HepG2 (cell line): ENCODE results near the gene ARL16. TPM values are rescaled to one million over a fixed set of nuclear protein-coding genes. Genes with fewer than 3 reads are reported as not detected.

Experiments used
- CBX5 ChIP-seq: sonication (generic); formaldehyde crosslinking; IDR thresholded peaks from 2 replicates; pipeline ENCODE4 v1.4.0; 2020; ENCODE audit warnings: missing genetic modification reagents, borderline replicate concordance
- CSRNP1 ChIP-seq: sonication (generic); formaldehyde crosslinking; IDR thresholded peaks from 2 replicates; pipeline ENCODE4 v1.8.1; 2023; ENCODE audit warnings: mild to moderate bottlenecking, missing genetic modification reagents
- HDAC1 ChIP-seq: sonication (generic); formaldehyde crosslinking; IDR thresholded peaks from 2 replicates; pipeline ENCODE4 v1.5.1; 2020; ENCODE audit warnings: mild to moderate bottlenecking, missing genetic modification reagents
- HIC2 ChIP-seq: sonication (generic); formaldehyde crosslinking; IDR thresholded peaks from 2 replicates; pipeline ENCODE4 v1.9.0; 2022; ENCODE audit warnings: low read depth, missing genetic modification reagents
- KLF16 ChIP-seq, 2 experiments: sonication (generic) in 1 of 2; formaldehyde crosslinking in 1 of 2; IDR thresholded peaks; 2 replicates each; pipeline versions ENCODE4 v1.6.1 to v1.8.0; 2016 to 2023; ENCODE audit warnings: missing genetic modification reagents in 2 of 2, missing compliant biosample characterization in 1 of 2
- SIN3B ChIP-seq: fragments of 150-350 bp; IDR thresholded peaks from 2 replicates; pipeline ENCODE4 v1.6.1; 2014; ENCODE audit warnings: low read length
- SNAI1 ChIP-seq: sonication (generic); formaldehyde crosslinking; IDR thresholded peaks from 2 replicates; pipeline ENCODE4 v1.5.0; 2020; ENCODE audit warnings: mild to moderate bottlenecking, missing genetic modification reagents, borderline replicate concordance
- ZBTB42 ChIP-seq: sonication (generic); formaldehyde crosslinking; IDR thresholded peaks from 2 replicates; pipeline ENCODE4 v1.5.0; 2020; ENCODE audit warnings: mild to moderate bottlenecking, missing genetic modification reagents
- ZKSCAN5 ChIP-seq: sonication (generic); formaldehyde crosslinking; IDR thresholded peaks from 2 replicates; pipeline ENCODE4 v1.5.1; 2020; ENCODE audit warnings: mild to moderate bottlenecking, missing genetic modification reagents
- ZMYM4 ChIP-seq: sonication (generic); formaldehyde crosslinking; IDR thresholded peaks from 2 replicates; pipeline ENCODE4 v1.8.1; 2023; ENCODE audit warnings: mild to moderate bottlenecking, missing genetic modification reagents
- ZNF101 ChIP-seq: sonication (generic); formaldehyde crosslinking; IDR thresholded peaks from 2 replicates; pipeline ENCODE4 v1.4.0; 2020; ENCODE audit warnings: mild to moderate bottlenecking, low read depth, missing genetic modification reagents, borderline replicate concordance
- ZNF234 ChIP-seq: sonication (generic); formaldehyde crosslinking; conservative IDR thresholded peaks from 2 replicates; pipeline ENCODE4 v1.5.1; 2020; ENCODE audit warnings: mild to moderate bottlenecking, missing genetic modification reagents
- ZNF280D ChIP-seq: sonication (generic); formaldehyde crosslinking; IDR thresholded peaks from 2 replicates; pipeline ENCODE4 v1.5.1; 2020; ENCODE audit warnings: mild to moderate bottlenecking, missing genetic modification reagents
- ZNF337 ChIP-seq: sonication (generic); formaldehyde crosslinking; IDR thresholded peaks from 2 replicates; pipeline ENCODE4 v1.5.1; 2020; ENCODE audit warnings: missing genetic modification reagents, low read depth, mild to moderate bottlenecking, borderline replicate concordance
- ZNF574 ChIP-seq: sonication (generic); formaldehyde crosslinking; IDR thresholded peaks from 2 replicates; pipeline ENCODE4 v1.4.0; 2020; ENCODE audit warnings: missing genetic modification reagents
- ZNF674 ChIP-seq: sonication (generic); formaldehyde crosslinking; IDR thresholded peaks from 2 replicates; pipeline ENCODE4 v1.5.0; 2020; ENCODE audit warnings: low read depth, mild to moderate bottlenecking, missing genetic modification reagents
- polyA plus RNA-seq, 8 experiments: library from polyadenylated mRNA; depleted of rRNA in 3 of 8; stranded (reverse) in 7 of 8; unstranded in 1 of 8; fragments of >200 nt; fragmentation: Illumina TruSeq in 4 of 8; extraction: Trizol in 4 of 8; gene quantifications; 2 replicates each; pipeline versions ENCODE4 v1.2.1 to v1.2.3, GENCODE V29; 2011 to 2016; ENCODE audit warnings: low read depth in 4 of 8, missing spikeins in 1 of 8, mixed read lengths in 1 of 8; ENCODE audit not compliant: insufficient read depth in 1 of 8
- total RNA-seq, 5 experiments: library from RNA; depleted of rRNA; stranded (reverse); fragments of >200 nt; fragmentation: Illumina TruSeq; extraction: Trizol; gene quantifications; 2 replicates each; pipeline ENCODE4 v1.2.3, GENCODE V29; 2016; ENCODE audit warnings: low read depth in 1 of 5

The ARL16 gene
- total and polyA plus RNA-seq, 2 of the 13 experiments (the other 11 are each of a cell fraction or from before 2014, with no cell fraction given), result 20.8 to 30.8 TPM

GRCh38 chr17:81683584-81684441 lies at the start of gene ARL16, which contains the start of gene HGS (continued):
- 0 out of 2 replicates have a peak, but pooled peaks have one; percentile 62 for TF ChIP-seq ZNF234 (CRISPR knock-in tag)
- peak; percentile 83 for TF ChIP-seq ZMYM4
- TF ChIP-seq SNAI1, result no peak
- TF ChIP-seq ZNF674 (CRISPR knock-in tag), result peak; percentile 87; the same call in 1 of the 2 replicates
- peak; percentile 90; the same call in 1 of the 2 replicates for TF ChIP-seq HDAC1 (CRISPR knock-in tag)
- peak in 1 of 2 experiments; percentile 64; a peak in 2 of 4 replicates for TF ChIP-seq KLF16 (CRISPR knock-in tag; IDR thresholded peaks at IDR 0.05)
- TF ChIP-seq SIN3B, result peak; percentile 45; the same call in 1 of the 2 replicates
- TF ChIP-seq ZNF280D (CRISPR knock-in tag), result no peak
- TF ChIP-seq CSRNP1, result no peak; the same call in 1 of the 2 replicates
- TF ChIP-seq ZNF101 (CRISPR knock-in tag), result no peak
- no peak for TF ChIP-seq ZKSCAN5 (CRISPR knock-in tag)
- peak; percentile 17; the same call in 1 of the 2 replicates for TF ChIP-seq CBX5
- 0 out of 2 replicates have a peak, but pooled peaks have one; percentile 71 for TF ChIP-seq ZBTB42 (CRISPR knock-in tag)
- TF ChIP-seq HIC2 (CRISPR knock-in tag), result no peak
- peak; percentile 96 for TF ChIP-seq ZNF574 (CRISPR knock-in tag)
- peak; percentile 60; the same call in 1 of the 2 replicates for TF ChIP-seq ZNF337 (CRISPR knock-in tag)
